ENCODE data around the gene MT1E. TPM values are rescaled to one million over a fixed set of nuclear protein-coding genes. Genes with fewer than 3 reads are reported as not detected.
A peak's percentile ranks its signal among the peaks of the same experiment; 100 is the strongest.
"Not testable (repeated sequence)": the region's sequence is repeated elsewhere in the genome, so short reads cannot be mapped to it uniquely, and the experiment has no call there.

Gene MT1E
- total RNA-seq, 1 donor from 2014 or later = not detected

GRCh38 chr16:56672761-56673536 is 47.4 kb downstream of the MT1E start:
- Mint-ChIP-seq H3K27ac (ENCODE audit: unreplicated experiment) (no peak overlapping the region), H3K4me3 (ENCODE audit: unreplicated experiment) (no peak overlapping the region), H3K9me3 (ENCODE audit: unreplicated experiment) (no peaks in the 10 kb centered on the region), H3K27me3 (ENCODE audit: unreplicated experiment) (peaks cover 47% of the 10 kb centered on the region), H3K36me3 (ENCODE audit: unreplicated experiment) (no peaks in the 10 kb centered on the region), H3K4me1 (ENCODE audit: low read depth, unreplicated experiment) (peaks cover 6% of the 10 kb centered on the region)
- DNase-seq = no peak
- no peak for TF ChIP-seq CTCF (IDR thresholded peaks at IDR 0.05; ENCODE audit: partially characterized antibody, unreplicated experiment)

- peaks cover 39% of the 10 kb centered on the region for H3K27me3 Mint-ChIP-seq (ENCODE audit: unreplicated experiment)
- H3K9me3 Mint-ChIP-seq (ENCODE audit: unreplicated experiment) = no peaks in the 10 kb centered on the region
- DNase-seq = peak; percentile 58
- H3K27ac Mint-ChIP-seq (ENCODE audit: unreplicated experiment) = no peak overlapping the region
- H3K36me3 Mint-ChIP-seq (ENCODE audit: unreplicated experiment) = no peaks in the 10 kb centered on the region
- H3K4me1 Mint-ChIP-seq (ENCODE audit: low read depth, unreplicated experiment) = peaks cover 6% of the 10 kb centered on the region
- no peak overlapping the region for H3K4me3 Mint-ChIP-seq (ENCODE audit: unreplicated experiment)
- TF ChIP-seq CTCF (IDR thresholded peaks at IDR 0.05; ENCODE audit: partially characterized antibody, unreplicated experiment) = peak; percentile 32
These were observed 48.3 kb downstream of the MT1E start for GRCh38 chr16:56673921-56674320.

- H3K9me3 Mint-ChIP-seq (ENCODE audit: unreplicated experiment); H3K36me3 Mint-ChIP-seq (ENCODE audit: unreplicated experiment); DNase-seq; H3K4me3 Mint-ChIP-seq (ENCODE audit: unreplicated experiment); H3K4me1 Mint-ChIP-seq (ENCODE audit: low read depth, unreplicated experiment); H3K27ac Mint-ChIP-seq (ENCODE audit: unreplicated experiment): not testable (repeated sequence)
- peaks cover 36% of the 10 kb centered on the region for H3K27me3 Mint-ChIP-seq (ENCODE audit: unreplicated experiment)
These were observed 49.0 kb downstream of the MT1E start for GRCh38 chr16:56674570-56674969.

- Mint-ChIP-seq H3K27ac (ENCODE audit: unreplicated experiment) (no peak overlapping the region), H3K27me3 (ENCODE audit: unreplicated experiment) (peaks cover 31% of the 10 kb centered on the region), H3K36me3 (ENCODE audit: unreplicated experiment) (no peaks in the 10 kb centered on the region), H3K4me3 (ENCODE audit: unreplicated experiment) (peak overlapping the region; percentile 79), H3K9me3 (ENCODE audit: unreplicated experiment) (no peaks in the 10 kb centered on the region), H3K4me1 (ENCODE audit: low read depth, unreplicated experiment) (peaks cover 6% of the 10 kb centered on the region)
- no peak for DNase-seq
- no peak for TF ChIP-seq CTCF (IDR thresholded peaks at IDR 0.05; ENCODE audit: partially characterized antibody, unreplicated experiment)
These were observed 50.2 kb downstream of the MT1E start for GRCh38 chr16:56675685-56676210.

Other genes starting within 250 kb of the MT1E start
- 69.9 TPM for gene AMFR, start 200.2 kb upstream of the MT1E start, total RNA-seq (ENCODE audit: unreplicated experiment)
- gene NUDT21, start 174.4 kb upstream of the MT1E start, total RNA-seq (ENCODE audit: unreplicated experiment) = 135 TPM
- 45.6 TPM for gene OGFOD1, start 174.2 kb upstream of the MT1E start, total RNA-seq (ENCODE audit: unreplicated experiment)
- 40.7 TPM for gene BBS2, start 105.8 kb upstream of the MT1E start, total RNA-seq (ENCODE audit: unreplicated experiment)
- gene MT4, start 60.7 kb upstream of the MT1E start, total RNA-seq (ENCODE audit: unreplicated experiment) = not detected
- not detected for gene MT3, start 36.3 kb upstream of the MT1E start, total RNA-seq (ENCODE audit: unreplicated experiment)
- not detected for gene MT2A, start 17.2 kb upstream of the MT1E start, total RNA-seq (ENCODE audit: unreplicated experiment)
- not detected for gene MT1M, start 6.9 kb downstream of the MT1E start, total RNA-seq (ENCODE audit: unreplicated experiment)
- gene MT1A, start 12.9 kb downstream of the MT1E start, total RNA-seq (ENCODE audit: unreplicated experiment) = not detected
- not detected for gene MT1B, start 26.1 kb downstream of the MT1E start, total RNA-seq (ENCODE audit: unreplicated experiment)
- 3.4 TPM for gene MT1F, start 32.2 kb downstream of the MT1E start, total RNA-seq (ENCODE audit: unreplicated experiment)
- gene MT1G, start 42.3 kb downstream of the MT1E start, total RNA-seq (ENCODE audit: unreplicated experiment) = not detected
- gene MT1H, start 44.0 kb downstream of the MT1E start, total RNA-seq (ENCODE audit: unreplicated experiment) = not detected
- gene MT1X, start 56.7 kb downstream of the MT1E start, total RNA-seq (ENCODE audit: unreplicated experiment) = 9.5 TPM
- 84.1 TPM for gene NUP93, start 104.3 kb downstream of the MT1E start, total RNA-seq (ENCODE audit: unreplicated experiment)
- gene SLC12A3, start 239.4 kb downstream of the MT1E start, total RNA-seq (ENCODE audit: unreplicated experiment) = not detected

All from glutamatergic neuron (in vitro differentiated cells).